HepG2 (cell line): ENCODE measurements around the gene CHID1. TPM values are rescaled to one million over a fixed set of nuclear protein-coding genes. Genes with fewer than 3 reads are reported as not detected.

Experiments used
- CCDC6 ChIP-seq: sonication (generic); formaldehyde crosslinking; IDR thresholded peaks from 2 replicates; pipeline ENCODE4 v1.8.1; 2022; ENCODE audit warnings: mild to moderate bottlenecking, missing genetic modification reagents, moderate library complexity
- HOXD1 ChIP-seq: sonication (generic); formaldehyde crosslinking; IDR thresholded peaks from 2 replicates; pipeline ENCODE4 v1.5.0; 2020; ENCODE audit warnings: missing genetic modification reagents
- MIER3 ChIP-seq: IDR thresholded peaks from 2 replicates; pipeline ENCODE4 v1.6.1; 2016; ENCODE audit warnings: missing compliant biosample characterization, borderline replicate concordance
- MXD3 ChIP-seq: IDR thresholded peaks from 2 replicates; pipeline ENCODE4 v1.6.1; 2016; ENCODE audit warnings: mild to moderate bottlenecking, missing biosample characterization, missing genetic modification reagents
- MXD4 ChIP-seq: IDR thresholded peaks from 2 replicates; pipeline ENCODE4 v1.6.1; 2016; ENCODE audit warnings: mild to moderate bottlenecking, missing biosample characterization, missing genetic modification reagents
- PHF8 ChIP-seq: sonication (generic); formaldehyde crosslinking; IDR thresholded peaks from 2 replicates; pipeline ENCODE4 v1.5.0; 2020; ENCODE audit warnings: missing genetic modification reagents
- ZKSCAN8 ChIP-seq: IDR thresholded peaks from 2 replicates; pipeline ENCODE4 v1.6.1; 2016; ENCODE audit warnings: borderline replicate concordance, missing genetic modification reagents, missing compliant biosample characterization
- ZMYM4 ChIP-seq: sonication (generic); formaldehyde crosslinking; IDR thresholded peaks from 2 replicates; pipeline ENCODE4 v1.8.1; 2023; ENCODE audit warnings: mild to moderate bottlenecking, missing genetic modification reagents
- ZNF205 ChIP-seq: IDR thresholded peaks from 2 replicates; pipeline ENCODE4 v1.6.1; 2018; ENCODE audit warnings: missing biosample characterization, missing genetic modification reagents
- ZNF263 ChIP-seq: sonication (generic); formaldehyde crosslinking; IDR thresholded peaks from 2 replicates; pipeline ENCODE4 v1.4.0; 2020; ENCODE audit warnings: missing genetic modification reagents
- ZNF577 ChIP-seq: sonication (generic); formaldehyde crosslinking; IDR thresholded peaks from 2 replicates; pipeline ENCODE4 v1.4.0; 2020; ENCODE audit warnings: mild to moderate bottlenecking, low read depth, missing genetic modification reagents, borderline replicate concordance
- ZNF792 ChIP-seq: IDR thresholded peaks from 2 replicates; pipeline ENCODE4 v1.6.1; 2016
- polyA plus RNA-seq, 8 experiments: library from polyadenylated mRNA; depleted of rRNA in 3 of 8; stranded (reverse) in 7 of 8; unstranded in 1 of 8; fragments of >200 nt; fragmentation: Illumina TruSeq in 4 of 8; extraction: Trizol in 4 of 8; gene quantifications; 2 replicates each; pipeline versions ENCODE4 v1.2.1 to v1.2.3, GENCODE V29; 2011 to 2016; ENCODE audit warnings: low read depth in 4 of 8, missing spikeins in 1 of 8, mixed read lengths in 1 of 8; ENCODE audit not compliant: insufficient read depth in 1 of 8
- total RNA-seq, 5 experiments: library from RNA; depleted of rRNA; stranded (reverse); fragments of >200 nt; fragmentation: Illumina TruSeq; extraction: Trizol; gene quantifications; 2 replicates each; pipeline ENCODE4 v1.2.3, GENCODE V29; 2016; ENCODE audit warnings: low read depth in 1 of 5
- TF ChIP-seq, protein P1 (sequence below): sonication (generic); formaldehyde crosslinking; IDR thresholded peaks from 2 replicates; pipeline ENCODE4; 2020; ENCODE audit warnings: missing genetic modification reagents, mild to moderate bottlenecking, borderline replicate concordance
- TF ChIP-seq, protein P2 (sequence below): sonication (generic); formaldehyde crosslinking; IDR thresholded peaks from 2 replicates; pipeline ENCODE4 v1.5.0; 2020; ENCODE audit warnings: missing genetic modification reagents
- TF ChIP-seq, protein P3 (sequence below): sonication (generic); formaldehyde crosslinking; conservative IDR thresholded peaks from 2 replicates; pipeline ENCODE4 v1.4.0; 2020; ENCODE audit warnings: mild to moderate bottlenecking, missing genetic modification reagents, moderate library complexity
- TF ChIP-seq, protein P4 (sequence below): sonication (generic); formaldehyde crosslinking; IDR thresholded peaks from 2 replicates; pipeline ENCODE4 v1.4.0; 2020; ENCODE audit warnings: mild to moderate bottlenecking, low read depth, missing genetic modification reagents
- TF ChIP-seq, protein P5 (sequence below): sonication (generic); formaldehyde crosslinking; IDR thresholded peaks from 2 replicates; pipeline ENCODE4 v1.5.1; 2020; ENCODE audit warnings: mild to moderate bottlenecking, moderate library complexity, missing genetic modification reagents

CHID1 gene
- total and polyA plus RNA-seq, 2 of the 13 experiments (the other 11 are each of a cell fraction or from before 2014, with no cell fraction given) = 65.1 to 93.6 TPM

- TF ChIP-seq, protein P1, sequence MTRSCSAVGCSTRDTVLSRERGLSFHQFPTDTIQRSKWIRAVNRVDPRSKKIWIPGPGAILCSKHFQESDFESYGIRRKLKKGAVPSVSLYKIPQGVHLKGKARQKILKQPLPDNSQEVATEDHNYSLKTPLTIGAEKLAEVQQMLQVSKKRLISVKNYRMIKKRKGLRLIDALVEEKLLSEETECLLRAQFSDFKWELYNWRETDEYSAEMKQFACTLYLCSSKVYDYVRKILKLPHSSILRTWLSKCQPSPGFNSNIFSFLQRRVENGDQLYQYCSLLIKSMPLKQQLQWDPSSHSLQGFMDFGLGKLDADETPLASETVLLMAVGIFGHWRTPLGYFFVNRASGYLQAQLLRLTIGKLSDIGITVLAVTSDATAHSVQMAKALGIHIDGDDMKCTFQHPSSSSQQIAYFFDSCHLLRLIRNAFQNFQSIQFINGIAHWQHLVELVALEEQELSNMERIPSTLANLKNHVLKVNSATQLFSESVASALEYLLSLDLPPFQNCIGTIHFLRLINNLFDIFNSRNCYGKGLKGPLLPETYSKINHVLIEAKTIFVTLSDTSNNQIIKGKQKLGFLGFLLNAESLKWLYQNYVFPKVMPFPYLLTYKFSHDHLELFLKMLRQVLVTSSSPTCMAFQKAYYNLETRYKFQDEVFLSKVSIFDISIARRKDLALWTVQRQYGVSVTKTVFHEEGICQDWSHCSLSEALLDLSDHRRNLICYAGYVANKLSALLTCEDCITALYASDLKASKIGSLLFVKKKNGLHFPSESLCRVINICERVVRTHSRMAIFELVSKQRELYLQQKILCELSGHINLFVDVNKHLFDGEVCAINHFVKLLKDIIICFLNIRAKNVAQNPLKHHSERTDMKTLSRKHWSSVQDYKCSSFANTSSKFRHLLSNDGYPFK (CRISPR knock-in tag) = 0 out of 2 replicates have a peak, but pooled peaks have one; percentile 36
- TF ChIP-seq, protein P2, sequence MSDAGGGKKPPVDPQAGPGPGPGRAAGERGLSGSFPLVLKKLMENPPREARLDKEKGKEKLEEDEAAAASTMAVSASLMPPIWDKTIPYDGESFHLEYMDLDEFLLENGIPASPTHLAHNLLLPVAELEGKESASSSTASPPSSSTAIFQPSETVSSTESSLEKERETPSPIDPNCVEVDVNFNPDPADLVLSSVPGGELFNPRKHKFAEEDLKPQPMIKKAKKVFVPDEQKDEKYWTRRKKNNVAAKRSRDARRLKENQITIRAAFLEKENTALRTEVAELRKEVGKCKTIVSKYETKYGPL = no peak
- TF ChIP-seq ZNF263 (CRISPR knock-in tag) (no peak), ZNF205 (CRISPR knock-in tag) (no peak), PHF8 (CRISPR knock-in tag) (peak; percentile 31; the same call in 1 of the 2 replicates), ZMYM4 (CRISPR knock-in tag) (0 out of 2 replicates have a peak, but pooled peaks have one; percentile 27), MXD4 (CRISPR knock-in tag) (peak; percentile 63; the same call in 1 of the 2 replicates), MIER3 (CRISPR knock-in tag) (peak; percentile 54; the same call in 1 of the 2 replicates), MXD3 (CRISPR knock-in tag) (no peak), ZKSCAN8 (CRISPR knock-in tag) (no peak), ZNF792 (peak; percentile 41; the same call in 1 of the 2 replicates), ZNF577 (no peak), HOXD1 (no peak), CCDC6 (CRISPR knock-in tag) (0 out of 2 replicates have a peak, but pooled peaks have one; percentile 18)
- TF ChIP-seq, protein P3, sequence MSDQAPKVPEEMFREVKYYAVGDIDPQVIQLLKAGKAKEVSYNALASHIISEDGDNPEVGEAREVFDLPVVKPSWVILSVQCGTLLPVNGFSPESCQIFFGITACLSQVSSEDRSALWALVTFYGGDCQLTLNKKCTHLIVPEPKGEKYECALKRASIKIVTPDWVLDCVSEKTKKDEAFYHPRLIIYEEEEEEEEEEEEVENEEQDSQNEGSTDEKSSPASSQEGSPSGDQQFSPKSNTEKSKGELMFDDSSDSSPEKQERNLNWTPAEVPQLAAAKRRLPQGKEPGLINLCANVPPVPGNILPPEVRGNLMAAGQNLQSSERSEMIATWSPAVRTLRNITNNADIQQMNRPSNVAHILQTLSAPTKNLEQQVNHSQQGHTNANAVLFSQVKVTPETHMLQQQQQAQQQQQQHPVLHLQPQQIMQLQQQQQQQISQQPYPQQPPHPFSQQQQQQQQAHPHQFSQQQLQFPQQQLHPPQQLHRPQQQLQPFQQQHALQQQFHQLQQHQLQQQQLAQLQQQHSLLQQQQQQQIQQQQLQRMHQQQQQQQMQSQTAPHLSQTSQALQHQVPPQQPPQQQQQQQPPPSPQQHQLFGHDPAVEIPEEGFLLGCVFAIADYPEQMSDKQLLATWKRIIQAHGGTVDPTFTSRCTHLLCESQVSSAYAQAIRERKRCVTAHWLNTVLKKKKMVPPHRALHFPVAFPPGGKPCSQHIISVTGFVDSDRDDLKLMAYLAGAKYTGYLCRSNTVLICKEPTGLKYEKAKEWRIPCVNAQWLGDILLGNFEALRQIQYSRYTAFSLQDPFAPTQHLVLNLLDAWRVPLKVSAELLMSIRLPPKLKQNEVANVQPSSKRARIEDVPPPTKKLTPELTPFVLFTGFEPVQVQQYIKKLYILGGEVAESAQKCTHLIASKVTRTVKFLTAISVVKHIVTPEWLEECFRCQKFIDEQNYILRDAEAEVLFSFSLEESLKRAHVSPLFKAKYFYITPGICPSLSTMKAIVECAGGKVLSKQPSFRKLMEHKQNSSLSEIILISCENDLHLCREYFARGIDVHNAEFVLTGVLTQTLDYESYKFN = peak; percentile 88
- TF ChIP-seq, protein P4, sequence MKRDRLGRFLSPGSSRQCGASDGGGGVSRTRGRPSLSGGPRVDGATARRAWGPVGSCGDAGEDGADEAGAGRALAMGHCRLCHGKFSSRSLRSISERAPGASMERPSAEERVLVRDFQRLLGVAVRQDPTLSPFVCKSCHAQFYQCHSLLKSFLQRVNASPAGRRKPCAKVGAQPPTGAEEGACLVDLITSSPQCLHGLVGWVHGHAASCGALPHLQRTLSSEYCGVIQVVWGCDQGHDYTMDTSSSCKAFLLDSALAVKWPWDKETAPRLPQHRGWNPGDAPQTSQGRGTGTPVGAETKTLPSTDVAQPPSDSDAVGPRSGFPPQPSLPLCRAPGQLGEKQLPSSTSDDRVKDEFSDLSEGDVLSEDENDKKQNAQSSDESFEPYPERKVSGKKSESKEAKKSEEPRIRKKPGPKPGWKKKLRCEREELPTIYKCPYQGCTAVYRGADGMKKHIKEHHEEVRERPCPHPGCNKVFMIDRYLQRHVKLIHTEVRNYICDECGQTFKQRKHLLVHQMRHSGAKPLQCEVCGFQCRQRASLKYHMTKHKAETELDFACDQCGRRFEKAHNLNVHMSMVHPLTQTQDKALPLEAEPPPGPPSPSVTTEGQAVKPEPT (CRISPR knock-in tag) = peak; percentile 68; the same call in 1 of the 2 replicates
- TF ChIP-seq, protein P5, sequence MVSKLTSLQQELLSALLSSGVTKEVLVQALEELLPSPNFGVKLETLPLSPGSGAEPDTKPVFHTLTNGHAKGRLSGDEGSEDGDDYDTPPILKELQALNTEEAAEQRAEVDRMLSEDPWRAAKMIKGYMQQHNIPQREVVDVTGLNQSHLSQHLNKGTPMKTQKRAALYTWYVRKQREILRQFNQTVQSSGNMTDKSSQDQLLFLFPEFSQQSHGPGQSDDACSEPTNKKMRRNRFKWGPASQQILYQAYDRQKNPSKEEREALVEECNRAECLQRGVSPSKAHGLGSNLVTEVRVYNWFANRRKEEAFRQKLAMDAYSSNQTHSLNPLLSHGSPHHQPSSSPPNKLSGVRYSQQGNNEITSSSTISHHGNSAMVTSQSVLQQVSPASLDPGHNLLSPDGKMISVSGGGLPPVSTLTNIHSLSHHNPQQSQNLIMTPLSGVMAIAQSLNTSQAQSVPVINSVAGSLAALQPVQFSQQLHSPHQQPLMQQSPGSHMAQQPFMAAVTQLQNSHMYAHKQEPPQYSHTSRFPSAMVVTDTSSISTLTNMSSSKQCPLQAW (CRISPR knock-in tag) = 0 out of 2 replicates have a peak, but pooled peaks have one; percentile 62
Observed at GRCh38 chr11:843818-844692, 66.6 kb downstream of the CHID1 start (continued).
